ENCODE results near the gene OGT.

DNA sequence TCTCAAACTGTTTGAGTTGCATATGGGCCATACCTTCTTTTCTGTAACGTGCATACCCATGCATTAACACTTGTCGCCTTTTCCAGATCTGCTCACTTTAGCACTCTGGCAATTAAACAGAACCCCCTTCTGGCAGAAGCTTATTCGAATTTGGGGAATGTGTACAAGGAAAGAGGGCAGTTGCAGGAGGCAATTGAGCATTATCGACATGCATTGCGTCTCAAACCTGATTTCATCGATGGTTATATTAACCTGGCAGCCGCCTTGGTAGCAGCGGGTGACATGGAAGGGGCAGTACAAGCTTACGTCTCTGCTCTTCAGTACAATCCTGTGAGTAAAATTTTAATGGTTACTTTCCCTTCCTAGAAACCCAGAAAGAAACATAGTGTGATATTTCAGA, 4.8 kb downstream of the OGT start:
- no peak for TF ChIP-seq POLR2AphosphoS5 (IDR thresholded peaks at IDR 0.05)
- TF ChIP-seq, protein P1, sequence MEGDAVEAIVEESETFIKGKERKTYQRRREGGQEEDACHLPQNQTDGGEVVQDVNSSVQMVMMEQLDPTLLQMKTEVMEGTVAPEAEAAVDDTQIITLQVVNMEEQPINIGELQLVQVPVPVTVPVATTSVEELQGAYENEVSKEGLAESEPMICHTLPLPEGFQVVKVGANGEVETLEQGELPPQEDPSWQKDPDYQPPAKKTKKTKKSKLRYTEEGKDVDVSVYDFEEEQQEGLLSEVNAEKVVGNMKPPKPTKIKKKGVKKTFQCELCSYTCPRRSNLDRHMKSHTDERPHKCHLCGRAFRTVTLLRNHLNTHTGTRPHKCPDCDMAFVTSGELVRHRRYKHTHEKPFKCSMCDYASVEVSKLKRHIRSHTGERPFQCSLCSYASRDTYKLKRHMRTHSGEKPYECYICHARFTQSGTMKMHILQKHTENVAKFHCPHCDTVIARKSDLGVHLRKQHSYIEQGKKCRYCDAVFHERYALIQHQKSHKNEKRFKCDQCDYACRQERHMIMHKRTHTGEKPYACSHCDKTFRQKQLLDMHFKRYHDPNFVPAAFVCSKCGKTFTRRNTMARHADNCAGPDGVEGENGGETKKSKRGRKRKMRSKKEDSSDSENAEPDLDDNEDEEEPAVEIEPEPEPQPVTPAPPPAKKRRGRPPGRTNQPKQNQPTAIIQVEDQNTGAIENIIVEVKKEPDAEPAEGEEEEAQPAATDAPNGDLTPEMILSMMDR (IDR thresholded peaks at IDR 0.05): no peak
- TF ChIP-seq EP300 (IDR thresholded peaks at IDR 0.05): no peak
